A549 (cell line): ENCODE data around the gene PRRC2B.

ENCODE experiments used
- CEBPB ChIP-seq, 2 experiments: fragments of >200 bp in 1 of 2; sonication (Bioruptor Twin) in 1 of 2; formaldehyde crosslinking in 1 of 2; IDR thresholded peaks; 2 replicates each; pipeline ENCODE4 v1.6.1; 2012 to 2016
- CTCF ChIP-seq: fragments of >200 bp; sonication (Bioruptor Twin); formaldehyde crosslinking; IDR thresholded peaks from 3 replicates; pipeline ENCODE4 v1.5.1; 2016
- ESRRA ChIP-seq: fragments of 150-350 bp; IDR thresholded peaks from 2 replicates; pipeline ENCODE4 v1.6.1; 2014; ENCODE audit warnings: mild to moderate bottlenecking, low read length, borderline replicate concordance
- FOSL2 ChIP-seq, 2 experiments: fragments of 450-650 bp in 1 of 2; fragments of >200 bp in 1 of 2; sonication (Bioruptor Twin) in 1 of 2; formaldehyde crosslinking; IDR thresholded peaks; 2 replicates each; pipeline versions ENCODE4 v1.5.0 to v1.6.1; 2016 to 2020; ENCODE audit warnings: mild to moderate bottlenecking in 1 of 2, moderate library complexity in 1 of 2
- HDAC2 ChIP-seq: fragments of 200-600 bp; sonication (generic); IDR thresholded peaks from 2 replicates; pipeline ENCODE4 v1.6.1; 2016
- MAX ChIP-seq: IDR thresholded peaks from 2 replicates; pipeline ENCODE4 v1.6.1; 2012
- MAZ ChIP-seq: fragments of 150-350 bp; IDR thresholded peaks from 2 replicates; pipeline ENCODE4 v1.6.1; 2014; ENCODE audit warnings: antibody characterized with exemption, low read depth, low read length, borderline replicate concordance
- POLR2A ChIP-seq: IDR thresholded peaks from 2 replicates; pipeline ENCODE4 v1.6.1; 2012; ENCODE audit warnings: mild to moderate bottlenecking, low read length
- REST ChIP-seq: fragments of 200-600 bp; sonication (generic); IDR thresholded peaks from 2 replicates; pipeline ENCODE4 v1.6.1; 2016; ENCODE audit warnings: antibody characterized with exemption, mild to moderate bottlenecking, moderate library complexity
- RFX5 ChIP-seq: fragments of 450-650 bp; IDR thresholded peaks from 2 replicates; pipeline ENCODE4 v1.7.1; 2014; ENCODE audit warnings: antibody characterized with exemption, mild to moderate bottlenecking, moderate library complexity
- SREBF2 ChIP-seq: fragments of 450-650 bp; IDR thresholded peaks from 2 replicates; pipeline ENCODE4 v1.6.1; 2014; ENCODE audit warnings: mild to moderate bottlenecking, moderate library complexity

GRCh38 chr9:131410044-131410491 lies 16.2 kb downstream of the PRRC2B start:
- TF ChIP-seq MAX (no peak), CTCF (no peak), POLR2A (no peak), FOSL2 (IDR thresholded peaks at IDR 0.05) (no peak), FOSL2 (CRISPR knock-in tag; IDR thresholded peaks at IDR 0.05) (no peak), SREBF2 (no peak), CEBPB (IDR thresholded peaks at IDR 0.05) (no peak), ESRRA (no peak), REST (no peak), MAZ (no peak), RFX5 (no peak), HDAC2 (no peak)
